AG09319 (cell line): ENCODE data around the gene STK39.

Experiments used
- DNase-seq: peaks from one replicate; pipeline ENCODE4 v3.0.0-alpha.2; 2010; ENCODE audit warnings: low read depth; ENCODE audit errors: extremely low read depth
- CTCF ChIP-seq: IDR thresholded peaks from 2 replicates; pipeline ENCODE4 v1.5.1; 2011; ENCODE audit warnings: low read depth, mild to moderate bottlenecking, inconsistent platforms, low read length, moderate library complexity

STK39 gene

GRCh38 chr2:168241746-168242145, 5.6 kb downstream of the STK39 start:
- DNase-seq, result no peak
- no peak for TF ChIP-seq CTCF

- TF ChIP-seq CTCF, result no peak
- DNase-seq, result no peak
Measured at GRCh38 chr2:168241208-168241607, 6.2 kb downstream of the STK39 start.

GRCh38 chr2:168239281-168239680, 8.1 kb downstream of the STK39 start:
- no peak for DNase-seq
- TF ChIP-seq CTCF, result no peak

GRCh38 chr2:168237741-168238140, 9.7 kb downstream of the STK39 start:
- TF ChIP-seq CTCF, result no peak
- no peak for DNase-seq

- DNase-seq, result no peak
- TF ChIP-seq CTCF, result no peak
Measured at GRCh38 chr2:168234407-168235085, 12.8 kb downstream of the STK39 start.

- TF ChIP-seq CTCF, result no peak
- DNase-seq, result no peak
Measured at GRCh38 chr2:168233726-168234406, 13.5 kb downstream of the STK39 start.

GRCh38 chr2:168233166-168233565, 14.2 kb downstream of the STK39 start:
- no peak for DNase-seq
- TF ChIP-seq CTCF, result no peak
